IPS-18c (cell line): Measurements from ENCODE around the gene CDK6.

Experiments
- H3K4me3 ChIP-seq: 2 replicates; pipeline ENCODE4 v1.7.0; 2013; ENCODE audit warnings: low read depth, mild to moderate bottlenecking, low read length, moderate library complexity; ENCODE audit not compliant: insufficient read depth
- H3K9me3 ChIP-seq: one replicate; pipeline ENCODE4 v1.6.1; 2013; ENCODE audit warnings: mild to moderate bottlenecking, low read length, moderate library complexity; ENCODE audit not compliant: control insufficient read depth, insufficient read depth

CDK6 gene

DNA sequence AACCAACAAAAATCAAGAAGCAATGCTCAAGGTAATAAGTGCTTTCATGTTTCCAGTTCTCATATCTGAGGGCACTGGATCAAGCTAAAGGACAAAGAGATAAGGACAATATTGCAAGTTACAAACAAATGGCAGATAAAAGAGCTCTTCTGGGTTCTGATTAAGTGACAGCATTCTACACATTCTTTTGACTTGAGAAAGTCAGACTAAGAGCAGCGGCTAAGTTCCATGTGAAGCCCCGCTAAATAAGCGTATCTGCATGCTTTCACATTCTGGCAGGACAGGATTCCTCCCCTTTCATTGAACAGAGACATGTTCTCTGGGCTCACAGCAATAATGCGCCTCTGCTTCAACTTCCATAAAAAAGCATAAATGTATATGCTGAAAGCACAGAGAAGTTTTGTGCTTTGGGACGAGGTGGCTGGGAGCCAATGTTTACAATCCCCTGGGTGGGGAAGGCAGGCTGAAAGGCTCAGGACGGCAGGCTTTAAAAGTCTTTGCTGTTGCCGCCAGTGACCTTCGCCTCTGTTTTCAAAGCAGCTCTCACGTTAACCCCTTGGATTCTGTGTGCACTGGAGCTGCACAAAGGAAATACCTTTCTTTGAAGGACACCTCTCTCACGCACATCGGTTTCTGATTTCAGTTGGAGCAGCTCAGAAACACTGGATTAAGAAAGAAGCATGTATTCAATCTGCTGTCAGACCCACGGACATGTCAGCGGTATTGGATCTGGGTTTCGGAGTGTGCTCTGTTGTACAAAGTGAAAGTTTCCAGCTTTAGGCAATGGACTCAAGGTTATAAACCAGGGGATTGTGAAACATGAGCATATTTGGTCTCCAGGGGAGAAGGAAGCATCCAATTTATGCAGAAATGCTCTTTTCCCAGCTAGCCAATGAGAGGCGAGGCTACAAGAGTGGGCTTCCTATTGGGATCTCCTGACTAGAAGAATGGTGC is 140.8 kb downstream of the CDK6 start:
- Histone ChIP-seq H3K9me3 (no peaks in the 10 kb centered on the region), H3K4me3 (peak overlapping the region; percentile 21; the same call in 1 of the 2 replicates)

DNA sequence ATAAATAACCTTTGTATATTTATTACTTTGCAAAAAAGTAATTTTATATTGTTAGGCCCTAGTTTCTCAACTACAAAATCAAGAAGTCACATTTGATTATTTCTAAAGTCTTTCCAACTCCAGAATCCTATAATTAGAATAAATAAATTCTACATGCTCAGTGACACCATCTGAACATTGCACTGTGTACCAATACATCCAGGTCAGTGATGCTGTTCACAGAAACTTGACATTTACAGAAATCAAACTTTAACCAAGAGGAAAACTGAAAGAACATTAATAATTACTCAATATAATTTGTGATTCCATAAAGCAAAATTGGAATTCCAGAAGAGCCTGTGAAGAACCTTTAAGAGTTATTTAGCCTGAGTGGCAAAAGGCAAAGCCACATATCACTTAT is 142.2 kb downstream of the CDK6 start:
- H3K4me3 ChIP-seq = no peak overlapping the region
- no peaks in the 10 kb centered on the region for H3K9me3 ChIP-seq

DNA sequence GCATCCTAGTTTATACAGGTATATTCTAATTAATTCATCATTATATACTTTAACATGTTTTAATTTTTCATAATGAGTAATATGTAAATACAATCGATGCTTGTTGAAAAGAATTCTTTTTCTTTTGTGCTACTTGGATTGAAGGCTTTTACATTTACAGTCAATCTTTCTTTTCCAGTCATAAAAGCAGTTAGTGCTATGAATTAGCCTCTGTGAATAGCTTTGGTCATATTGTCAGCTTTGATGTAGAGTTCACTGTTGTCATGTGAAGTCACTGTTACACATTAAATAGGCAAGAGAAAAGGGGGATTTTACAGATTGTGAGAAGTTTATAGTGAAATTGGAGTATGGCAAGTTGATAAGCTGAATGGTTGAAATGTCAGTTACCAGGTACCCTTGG is 142.9 kb downstream of the CDK6 start:
- H3K9me3 ChIP-seq = no peaks in the 10 kb centered on the region
- no peak overlapping the region for H3K4me3 ChIP-seq

DNA sequence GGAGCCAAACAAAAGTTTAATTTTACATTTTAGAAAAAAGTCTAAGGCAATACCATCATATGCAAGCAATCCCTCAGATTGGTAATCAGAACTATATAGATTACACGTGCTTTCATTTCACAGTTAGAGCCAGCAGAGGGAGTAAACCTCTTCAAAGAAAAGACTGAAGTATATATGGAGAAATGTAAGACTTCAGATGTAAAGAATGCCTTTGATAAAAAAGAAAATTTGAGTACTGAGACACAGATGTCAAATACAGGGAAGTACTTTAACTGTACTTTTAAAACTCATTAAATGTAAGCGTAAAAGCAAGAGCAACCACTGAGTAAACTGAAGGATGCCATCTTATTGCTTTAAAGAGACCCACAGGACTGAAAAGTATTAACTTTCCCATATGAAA is 144.8 kb downstream of the CDK6 start:
- no peaks in the 10 kb centered on the region for H3K9me3 ChIP-seq
- H3K4me3 ChIP-seq = no peak overlapping the region

GRCh38 chr7:92685136-92686042 is 151.0 kb downstream of the CDK6 start:
- Histone ChIP-seq H3K4me3 (no peak overlapping the region), H3K9me3 (no peaks in the 10 kb centered on the region)

DNA sequence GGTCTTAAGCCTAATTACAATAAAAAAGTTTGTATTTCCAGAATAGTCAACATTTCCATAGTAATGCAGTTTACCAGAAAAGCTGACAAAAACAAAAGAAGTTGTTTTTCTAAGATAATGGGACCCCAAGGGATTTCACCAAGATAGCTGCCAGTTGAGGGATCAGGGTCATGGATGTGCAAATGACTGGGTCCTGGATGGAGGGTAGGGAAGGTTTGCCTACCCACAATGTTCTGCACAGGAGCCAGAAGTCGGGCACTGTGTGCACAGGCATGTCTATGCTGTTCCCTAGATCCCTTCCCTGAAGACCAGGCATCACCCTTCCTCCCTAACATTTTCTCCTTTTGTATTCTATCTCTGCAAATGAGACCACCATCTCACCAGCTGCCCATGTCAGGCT is 152.1 kb downstream of the CDK6 start:
- Histone ChIP-seq H3K4me3 (no peak overlapping the region), H3K9me3 (no peaks in the 10 kb centered on the region)

DNA sequence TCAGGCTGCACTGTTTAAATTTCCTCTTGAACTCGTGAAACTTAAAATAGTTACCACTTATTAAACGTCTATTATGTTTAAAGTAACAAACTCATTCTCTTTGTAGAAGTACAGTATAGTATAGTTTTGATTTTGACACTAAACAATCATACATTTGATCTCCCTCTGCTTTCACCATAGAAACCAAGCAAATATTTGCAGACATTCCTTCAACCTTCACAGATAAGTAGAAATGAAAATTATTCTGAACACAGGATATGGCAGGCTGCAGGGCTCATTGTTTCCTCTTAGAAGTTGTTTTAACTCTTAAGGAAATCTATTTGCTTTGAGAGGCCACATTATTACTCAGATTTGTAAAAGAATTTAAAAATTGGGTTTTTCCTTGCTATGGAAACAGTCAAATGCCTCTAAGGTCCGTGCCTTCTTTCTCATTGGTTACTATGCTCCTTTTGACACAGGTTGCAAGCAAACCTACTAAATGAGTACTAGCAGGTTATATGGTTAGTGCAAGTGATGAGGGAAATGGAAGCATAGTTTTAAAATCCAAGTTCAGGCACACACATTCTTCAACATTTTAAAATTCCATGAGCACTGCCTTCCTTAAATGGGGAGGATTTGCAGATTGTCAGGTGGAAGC is 153.4 kb downstream of the CDK6 start:
- Histone ChIP-seq H3K9me3 (no peaks in the 10 kb centered on the region), H3K4me3 (no peak overlapping the region)

GRCh38 chr7:92682330-92682729 is 154.0 kb downstream of the CDK6 start:
- Histone ChIP-seq H3K4me3 (no peak overlapping the region), H3K9me3 (no peaks in the 10 kb centered on the region)

GRCh38 chr7:92681633-92682032 is 154.7 kb downstream of the CDK6 start:
- no peaks in the 10 kb centered on the region for H3K9me3 ChIP-seq
- no peak overlapping the region for H3K4me3 ChIP-seq

DNA sequence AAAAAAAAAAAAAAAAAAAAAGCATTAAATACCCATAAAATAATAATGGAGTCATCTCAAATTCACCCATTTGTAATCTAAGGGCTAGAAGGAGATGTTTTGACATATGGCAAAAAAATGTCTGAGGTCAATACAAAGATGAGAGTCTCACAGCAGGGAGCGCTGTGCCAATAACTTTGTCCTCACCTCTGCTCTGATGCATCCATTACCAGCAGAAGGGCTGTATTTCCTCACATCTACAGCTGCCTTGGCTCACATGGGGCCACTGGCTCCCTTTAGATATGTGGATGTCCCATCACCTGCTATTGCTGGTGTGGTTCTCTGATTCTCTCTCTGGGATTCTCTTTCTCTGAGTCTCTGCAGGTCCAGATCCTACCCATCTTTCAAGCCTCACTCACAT is 155.9 kb downstream of the CDK6 start:
- H3K4me3 ChIP-seq = no peak overlapping the region
- H3K9me3 ChIP-seq = no peaks in the 10 kb centered on the region

DNA sequence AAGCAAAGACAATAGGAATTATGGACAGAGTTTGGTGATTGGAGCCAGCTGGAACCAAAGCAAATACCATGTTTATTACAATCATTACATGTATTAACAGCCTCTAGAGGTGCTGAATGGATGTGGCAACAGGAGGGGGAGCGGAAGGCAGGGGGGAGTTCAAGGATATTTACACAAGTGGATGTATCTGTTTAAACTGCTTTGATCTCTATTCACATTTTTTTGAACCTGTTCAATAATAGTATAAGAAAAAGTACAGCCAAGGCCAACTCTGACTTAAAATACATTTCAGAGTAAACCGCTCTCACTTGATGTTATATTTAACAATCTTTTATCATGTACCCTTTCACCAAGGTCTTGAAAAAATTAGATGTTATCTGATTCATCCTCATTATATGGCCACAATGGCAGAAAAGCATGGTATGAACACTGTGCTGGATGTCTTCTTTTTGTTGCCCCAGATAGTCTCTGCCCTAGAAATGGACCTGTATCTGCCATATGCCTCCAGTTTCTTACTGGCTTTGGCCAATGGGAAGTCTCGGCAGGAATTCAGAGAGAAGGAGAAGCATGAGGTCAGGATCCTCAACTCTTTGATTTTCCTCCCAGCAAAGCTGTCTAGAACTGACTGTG is 158.0 kb downstream of the CDK6 start:
- Histone ChIP-seq H3K9me3 (no peaks in the 10 kb centered on the region), H3K4me3 (no peak overlapping the region)

GRCh38 chr7:92674379-92674778 is 162.0 kb downstream of the CDK6 start:
- H3K4me3 ChIP-seq = no peak overlapping the region

GRCh38 chr7:92671505-92672169 is 164.7 kb downstream of the CDK6 start:
- no peaks in the 10 kb centered on the region for H3K9me3 ChIP-seq
- H3K4me3 ChIP-seq = no peak overlapping the region

More at GRCh38 chr7:92674379-92674778, 162.0 kb downstream of the CDK6 start:
- no peaks in the 10 kb centered on the region for H3K9me3 ChIP-seq

GRCh38 chr7:92670204-92670851 is 166.0 kb downstream of the CDK6 start:
- Histone ChIP-seq H3K9me3 (no peaks in the 10 kb centered on the region), H3K4me3 (no peak overlapping the region)

DNA sequence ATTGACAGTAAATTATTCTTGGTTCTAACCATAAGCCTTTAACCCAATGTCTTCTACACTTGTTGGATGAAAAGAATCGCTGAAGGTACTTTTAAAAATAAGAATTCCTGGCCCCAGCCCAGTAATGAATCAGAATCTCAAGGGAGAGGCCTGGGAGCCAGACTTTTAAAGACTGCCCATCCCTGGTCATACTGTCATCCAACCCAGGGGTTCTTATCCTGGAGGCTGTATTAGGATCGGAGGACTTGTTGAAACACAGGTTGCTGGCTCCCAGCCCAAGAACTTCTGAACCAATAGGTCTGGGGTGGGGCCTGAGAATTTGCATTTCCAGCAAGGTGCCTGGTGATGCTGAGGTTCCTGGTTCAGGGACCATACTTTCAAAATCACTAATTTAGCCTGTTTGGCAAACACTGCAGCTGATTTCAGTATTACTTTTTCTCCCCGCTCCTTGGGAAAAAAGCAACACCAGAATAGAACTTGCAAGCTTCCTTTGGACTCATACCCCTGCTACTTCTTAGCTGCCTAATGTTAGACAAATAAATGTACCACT is 166.7 kb downstream of the CDK6 start:
- no peaks in the 10 kb centered on the region for H3K9me3 ChIP-seq
- H3K4me3 ChIP-seq = no peak overlapping the region

- Histone ChIP-seq H3K9me3 (no peaks in the 10 kb centered on the region), H3K4me3 (no peak overlapping the region)
Observed at GRCh38 chr7:92668564-92668963, 167.8 kb downstream of the CDK6 start.
